GM04503 (cell line): ENCODE measurements around the gene KCNMA1.
A peak's percentile ranks its signal among the peaks of the same experiment; 100 is the strongest.
"Not testable (repeated sequence)": the region's sequence is repeated elsewhere in the genome, so short reads cannot be mapped to it uniquely, and the experiment has no call there.

Experiments
- DNase-seq: peaks from one replicate; pipeline ENCODE4 v3.0.0-alpha.2; 2012; ENCODE audit warnings: low read depth

KCNMA1 gene

DNA sequence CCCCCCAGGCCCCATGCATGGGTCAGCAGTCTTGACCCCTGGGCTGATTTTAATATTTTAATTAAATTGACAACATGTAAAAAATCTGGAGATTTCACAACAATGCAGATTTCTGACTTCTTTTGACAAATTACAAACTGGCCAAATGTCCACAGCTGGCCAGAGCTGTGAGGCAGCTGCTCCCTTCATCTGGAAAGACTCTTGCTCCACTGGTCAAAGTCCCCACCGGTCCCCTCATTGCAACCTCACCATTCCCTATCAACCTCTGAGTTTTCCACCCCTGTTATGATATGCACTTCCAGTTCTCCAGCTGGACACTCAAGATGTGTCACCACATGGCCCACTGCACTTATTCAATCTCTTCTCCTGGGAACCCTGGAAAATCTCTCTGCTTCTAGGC, 266.2 kb downstream of the KCNMA1 start:
- DNase-seq = no peak

DNA sequence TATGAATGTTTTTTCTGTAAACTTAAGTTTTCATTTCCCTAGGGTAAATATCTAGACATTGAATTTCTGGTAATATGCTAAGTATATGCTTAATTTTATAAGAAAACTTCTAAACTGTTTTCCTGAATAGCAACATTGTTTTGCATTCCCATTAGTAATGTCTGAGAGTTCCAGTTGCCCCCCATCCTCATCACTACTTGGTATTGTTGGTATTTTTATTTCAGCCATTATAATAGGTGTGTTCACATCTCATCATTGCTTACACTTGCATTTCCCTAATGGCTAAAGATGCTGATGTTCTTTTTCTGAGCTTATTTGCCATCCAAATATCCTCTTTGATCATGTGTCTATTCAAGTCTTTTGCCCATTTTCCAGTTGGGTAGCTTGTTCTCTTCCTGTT, 269.6 kb downstream of the KCNMA1 start:
- DNase-seq = no peak

GRCh38 chr10:77363210-77363609, 274.4 kb downstream of the KCNMA1 start:
- DNase-seq = no peak

DNA sequence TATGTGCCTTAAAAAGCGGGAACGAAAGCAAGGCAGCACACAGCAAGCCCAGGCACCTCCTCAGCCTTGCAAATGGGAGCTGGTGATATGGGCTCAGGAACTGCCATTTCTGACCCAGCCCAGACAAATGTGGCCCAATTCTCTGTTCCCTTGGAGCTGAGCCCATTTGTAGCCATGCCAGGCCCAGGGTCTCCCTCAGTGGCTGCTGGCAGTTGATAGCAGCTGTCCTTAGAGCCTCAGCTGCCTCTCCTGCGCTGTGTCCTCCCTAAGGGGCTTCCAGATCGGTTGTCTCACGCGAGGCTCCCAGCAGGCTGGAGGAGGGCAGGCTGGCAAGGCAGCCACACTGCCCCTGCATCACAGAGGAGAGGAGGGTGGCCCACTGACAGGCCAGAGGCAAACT, 275.8 kb downstream of the KCNMA1 start:
- DNase-seq = no peak

GRCh38 chr10:77361426-77361825, 276.2 kb downstream of the KCNMA1 start:
- no peak for DNase-seq

DNA sequence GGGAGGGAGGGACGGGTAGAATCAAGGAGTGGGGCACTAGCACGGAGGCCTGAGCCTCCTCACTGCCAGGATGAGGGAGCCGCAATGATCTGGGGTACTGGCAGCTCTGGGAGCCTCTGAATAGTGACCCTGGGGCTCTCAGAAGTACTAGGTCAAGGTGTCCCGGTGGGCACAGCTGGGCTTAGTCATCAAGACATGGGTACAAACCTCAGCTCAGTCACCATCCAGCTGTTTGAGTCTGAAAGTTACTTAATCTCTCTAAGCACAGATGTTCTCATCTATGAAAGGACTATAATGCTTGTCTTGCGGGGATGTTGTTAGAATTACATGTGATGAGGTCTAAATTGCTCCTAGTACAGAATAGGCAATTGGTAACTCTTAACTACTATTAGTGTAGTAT, 276.8 kb downstream of the KCNMA1 start:
- DNase-seq = no peak

GRCh38 chr10:77359950-77360520, 277.6 kb downstream of the KCNMA1 start:
- DNase-seq = peak; percentile 23

GRCh38 chr10:77359287-77359691, 278.3 kb downstream of the KCNMA1 start:
- no peak for DNase-seq

GRCh38 chr10:77358656-77359055, 279.0 kb downstream of the KCNMA1 start:
- DNase-seq = no peak

- DNase-seq = peak; percentile 34
Observed at GRCh38 chr10:77357611-77358310, 279.8 kb downstream of the KCNMA1 start.

DNA sequence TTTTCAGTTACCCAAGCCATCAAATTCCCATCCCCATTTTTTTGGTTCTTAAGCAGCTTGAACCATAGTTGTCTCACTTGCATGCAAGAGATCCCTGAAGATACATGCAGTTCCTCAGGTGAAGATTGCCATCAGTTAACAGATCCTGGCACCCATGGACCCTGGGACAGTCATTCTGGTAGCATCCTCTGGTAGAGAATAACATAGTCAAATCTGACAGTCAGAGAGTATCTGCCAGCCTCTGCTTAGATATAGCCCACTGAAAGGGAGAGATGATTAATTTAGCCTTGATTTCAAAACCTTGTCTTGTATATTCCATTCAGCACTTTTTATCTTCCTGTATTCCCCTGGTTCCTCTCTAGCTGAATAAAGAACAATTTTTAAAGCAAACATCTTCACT, 280.4 kb downstream of the KCNMA1 start:
- no peak for DNase-seq

DNA sequence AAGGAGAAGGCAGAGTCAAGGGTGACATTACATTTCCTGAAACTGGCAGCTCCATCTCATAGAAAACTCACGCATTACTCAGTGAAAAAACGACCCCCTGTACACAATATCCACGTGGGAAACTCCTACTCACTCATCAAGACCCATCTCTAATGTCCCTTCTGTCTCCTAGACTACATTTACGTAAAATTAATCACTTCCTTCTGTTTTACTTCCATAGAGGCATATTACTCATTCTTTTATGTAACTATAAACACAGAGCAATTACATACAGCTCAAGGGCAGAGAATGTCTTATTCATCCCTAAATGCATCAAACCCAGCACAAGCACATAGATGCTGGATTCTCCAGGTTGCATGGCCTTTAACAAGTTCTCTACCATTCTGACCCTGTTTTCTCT, 281.8 kb downstream of the KCNMA1 start:
- DNase-seq = peak; percentile 61

- peak; percentile 57 for DNase-seq
Observed at GRCh38 chr10:77351386-77351785, 286.2 kb downstream of the KCNMA1 start.

- peak; percentile 94 for DNase-seq
Observed at GRCh38 chr10:77350711-77351119, 286.9 kb downstream of the KCNMA1 start.

DNA sequence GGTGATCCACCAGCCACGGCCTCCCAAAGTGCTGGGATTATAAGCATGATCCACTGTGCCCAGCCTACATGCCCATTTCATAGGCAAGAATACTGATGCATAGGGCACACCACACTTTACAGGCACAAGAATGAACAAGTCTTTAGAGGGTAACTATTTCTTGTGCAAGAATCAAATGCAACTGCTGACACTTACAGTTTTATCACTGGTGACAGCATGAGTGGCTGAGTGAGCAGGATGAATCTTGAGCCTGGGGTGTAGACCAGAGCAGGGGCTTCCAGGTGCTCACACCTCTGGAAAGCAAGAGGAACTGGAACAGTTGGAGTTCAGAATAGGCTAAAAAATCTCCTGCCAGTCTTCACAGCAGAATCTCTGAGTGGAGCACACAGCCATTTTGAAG, 287.5 kb downstream of the KCNMA1 start:
- DNase-seq = no peak

GRCh38 chr10:77349226-77349625, 288.4 kb downstream of the KCNMA1 start:
- no peak for DNase-seq

GRCh38 chr10:77348751-77349150, 288.9 kb downstream of the KCNMA1 start:
- no peak for DNase-seq

DNA sequence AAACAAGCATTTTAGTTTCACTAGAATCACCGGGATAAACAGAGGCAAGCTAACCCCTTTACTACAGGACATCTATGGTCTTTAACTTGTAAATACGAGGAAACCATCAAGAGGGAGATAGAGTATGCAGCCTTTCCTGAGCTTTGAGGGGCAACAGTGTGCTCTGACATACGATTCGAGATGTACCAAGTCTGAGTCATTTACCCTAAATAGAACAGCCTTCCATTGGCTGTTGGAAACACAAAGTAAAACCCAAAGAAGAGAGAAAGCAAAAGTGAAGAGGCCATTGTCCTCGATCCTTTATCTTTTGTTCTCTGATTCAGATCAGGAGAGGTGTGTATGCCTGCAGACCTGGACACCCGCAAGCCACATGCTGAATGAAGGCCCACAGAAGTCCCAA, 289.5 kb downstream of the KCNMA1 start:
- no peak for DNase-seq

DNA sequence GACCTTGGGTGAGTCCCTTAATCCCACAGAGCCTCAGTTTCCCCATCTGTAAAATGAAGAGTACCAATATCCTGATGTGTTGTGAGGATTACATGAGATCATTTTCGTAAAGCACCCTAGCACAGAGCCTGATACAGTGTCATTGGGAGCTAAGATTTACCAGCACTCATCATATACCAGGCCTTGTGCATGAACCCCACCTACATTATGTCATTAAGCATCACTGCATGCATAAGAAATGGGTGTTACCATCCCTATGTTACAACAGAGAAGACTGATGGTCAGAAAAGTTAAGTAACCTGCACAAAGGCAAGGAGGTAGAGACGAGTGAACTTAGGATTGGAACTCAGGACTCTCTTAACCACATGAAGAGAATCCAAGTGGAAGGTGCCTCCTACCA, 290.6 kb downstream of the KCNMA1 start:
- no peak for DNase-seq

DNA sequence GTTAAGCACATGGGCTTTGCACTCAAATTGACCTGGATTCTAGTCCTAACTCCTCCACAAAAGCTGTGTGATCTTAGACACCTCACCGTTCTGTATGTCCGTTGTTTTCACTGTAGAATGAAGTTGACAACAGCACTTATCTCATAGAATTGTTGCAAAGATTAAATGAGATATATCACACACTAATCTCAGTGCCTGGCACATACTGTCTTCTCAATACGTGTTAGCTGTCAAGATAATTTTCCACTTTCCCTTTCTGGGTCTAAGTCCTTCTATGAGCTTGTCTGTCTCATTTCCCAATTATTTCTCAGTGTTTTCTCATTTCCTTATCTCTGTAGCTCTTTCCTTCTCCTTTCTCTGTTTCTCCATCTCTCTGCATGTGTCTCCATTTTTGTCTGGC, 296.6 kb downstream of the KCNMA1 start:
- no peak for DNase-seq

DNA sequence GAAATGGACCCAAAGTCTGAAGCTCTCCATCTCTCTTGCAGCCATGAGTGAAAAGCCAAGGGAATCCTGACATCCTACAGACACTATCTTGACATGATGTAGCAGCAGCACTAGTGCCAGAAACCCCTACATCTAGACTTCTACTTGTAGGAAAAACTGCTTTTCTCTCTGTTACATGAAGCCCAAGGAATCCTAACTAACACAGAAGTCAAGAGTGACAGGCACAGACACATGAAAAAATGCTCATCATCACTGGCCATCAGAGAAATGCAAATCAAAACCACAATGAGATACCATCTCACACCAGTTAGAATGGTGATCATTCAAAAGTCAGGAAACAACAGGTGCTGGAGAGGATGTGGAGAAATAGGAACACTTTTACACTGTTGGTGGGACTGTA, 297.7 kb downstream of the KCNMA1 start:
- not testable (repeated sequence) for DNase-seq

DNA sequence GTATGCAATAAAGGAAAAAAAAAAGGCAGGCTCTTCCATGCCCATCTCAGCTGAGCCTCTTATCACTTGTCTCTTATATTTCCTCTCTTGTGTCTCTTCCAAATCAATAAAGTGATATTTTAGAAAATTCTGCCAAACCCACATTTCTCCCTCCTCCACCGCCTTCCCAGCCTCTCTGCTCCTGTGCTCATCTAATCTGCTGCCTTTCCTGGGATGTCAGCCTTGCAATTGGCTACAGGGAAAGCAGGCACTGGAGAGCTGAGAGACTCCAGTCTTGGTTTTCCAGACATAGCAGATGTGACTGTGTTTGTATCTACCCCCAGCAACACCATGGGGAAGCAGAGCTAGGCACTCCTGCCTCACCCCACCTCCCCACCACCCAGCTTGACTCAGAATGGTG, 298.4 kb downstream of the KCNMA1 start:
- no peak for DNase-seq

DNA sequence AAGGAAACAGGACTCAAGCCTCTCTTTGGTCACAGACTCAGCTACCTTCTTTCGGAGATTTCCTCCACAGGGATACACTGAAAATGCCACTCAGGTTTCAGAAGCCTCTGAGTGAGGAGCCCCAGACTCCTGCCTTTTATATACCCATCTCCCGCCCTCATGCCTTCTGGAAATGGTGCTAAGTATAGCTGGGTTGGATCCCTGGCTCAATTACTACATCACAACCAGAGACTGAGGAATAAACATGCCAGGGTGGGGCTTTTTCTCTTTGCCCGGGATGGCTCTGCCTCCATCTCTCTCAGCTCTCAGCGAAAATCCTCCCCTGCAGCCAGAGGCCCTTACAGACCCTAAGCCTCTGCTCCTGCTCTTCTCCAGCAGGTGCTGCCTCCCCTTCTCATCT, 299.5 kb downstream of the KCNMA1 start:
- DNase-seq = no peak

DNA sequence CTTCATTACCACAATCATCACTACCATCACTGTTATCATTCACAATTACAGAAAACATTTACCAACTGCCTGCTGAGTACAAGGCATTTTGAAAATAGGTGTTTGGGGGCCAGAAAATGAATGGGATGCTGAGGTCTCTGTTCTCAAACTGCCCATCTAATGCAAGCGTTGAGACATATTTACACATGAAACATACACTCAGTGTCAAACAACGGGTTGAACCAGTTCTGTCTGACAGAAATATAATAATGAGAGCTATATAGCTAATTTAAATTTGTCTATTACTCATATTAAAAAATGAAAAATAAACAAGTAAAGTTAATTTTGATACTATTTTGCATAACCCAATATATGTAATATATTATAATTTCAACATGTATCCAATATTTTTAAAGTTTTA, 303.1 kb downstream of the KCNMA1 start:
- no peak for DNase-seq
